Osteocyte (in vitro differentiated cells): ENCODE data around the gene PANK4. TPM values are rescaled to one million over a fixed set of nuclear protein-coding genes. Genes with fewer than 3 reads are reported as not detected.

ENCODE experiments used
- DNase-seq: peaks from one replicate; pipeline ENCODE4 v3.0.0; 2021; ENCODE audit warnings: mixed read lengths; ENCODE audit not compliant: unreplicated experiment; ENCODE audit errors: extremely low spot score
- H3K27ac Mint-ChIP-seq: one replicate; pipeline ENCODE4 v1.8.0; 2021; ENCODE audit warnings: mild to moderate bottlenecking, mixed read lengths; ENCODE audit not compliant: unreplicated experiment
- H3K27me3 Mint-ChIP-seq: one replicate; pipeline ENCODE4 v1.8.0; 2021; ENCODE audit warnings: mixed read lengths; ENCODE audit not compliant: unreplicated experiment
- H3K36me3 Mint-ChIP-seq: one replicate; pipeline ENCODE4 v1.8.0; 2021; ENCODE audit warnings: mixed read lengths; ENCODE audit not compliant: unreplicated experiment
- H3K4me1 Mint-ChIP-seq: one replicate; pipeline ENCODE4 v1.8.0; 2021; ENCODE audit warnings: mixed read lengths; ENCODE audit not compliant: unreplicated experiment
- H3K4me3 Mint-ChIP-seq: one replicate; pipeline ENCODE4 v1.8.0; 2021; ENCODE audit warnings: mild to moderate bottlenecking, moderate library complexity, mixed read lengths; ENCODE audit not compliant: unreplicated experiment
- H3K9me3 Mint-ChIP-seq: one replicate; pipeline ENCODE4 v1.8.0; 2021; ENCODE audit warnings: mixed read lengths; ENCODE audit not compliant: unreplicated experiment
- CTCF ChIP-seq: fragments of 200-600 bp; sonication (generic); IDR thresholded peaks from 2 replicates; pipeline ENCODE4 v1.5.0; 2021; ENCODE audit warnings: antibody characterized with exemption, mild to moderate bottlenecking, moderate library complexity
- total RNA-seq: library from RNA; stranded (reverse); gene quantifications from 2 replicates; pipeline ENCODE4 v1.2.1, GENCODE V29; 2021

The PANK4 gene
- total RNA-seq, 1 donor from 2014 or later, result 34.4 TPM

- no peak for TF ChIP-seq CTCF
- Mint-ChIP-seq H3K27me3 (no peaks in the 10 kb centered on the region), H3K4me3 (no peak overlapping the region), H3K27ac (no peak overlapping the region), H3K36me3 (peaks cover 19% of the 10 kb centered on the region), H3K9me3 (peaks cover 6% of the 10 kb centered on the region), H3K4me1 (peaks cover 4% of the 10 kb centered on the region)
- DNase-seq, result no peak
Observed at GRCh38 chr1:2486558-2486957, 39.8 kb downstream of the PANK4 start.

GRCh38 chr1:2486041-2486440, 40.4 kb downstream of the PANK4 start:
- Mint-ChIP-seq H3K9me3 (peaks cover 6% of the 10 kb centered on the region), H3K36me3 (peaks cover 19% of the 10 kb centered on the region), H3K4me3 (no peak overlapping the region), H3K27ac (no peak overlapping the region), H3K27me3 (no peaks in the 10 kb centered on the region), H3K4me1 (peaks cover 5% of the 10 kb centered on the region)
- no peak for DNase-seq
- no peak for TF ChIP-seq CTCF

GRCh38 chr1:2483970-2484369, 42.4 kb downstream of the PANK4 start:
- Mint-ChIP-seq H3K4me3 (no peak overlapping the region), H3K4me1 (peaks cover 5% of the 10 kb centered on the region)

GRCh38 chr1:2483026-2483425, 43.4 kb downstream of the PANK4 start:
- Mint-ChIP-seq H3K27ac (no peak overlapping the region), H3K27me3 (no peaks in the 10 kb centered on the region), H3K9me3 (no peaks in the 10 kb centered on the region), H3K36me3 (peaks cover 5% of the 10 kb centered on the region), H3K4me3 (no peak overlapping the region), H3K4me1 (peaks cover 5% of the 10 kb centered on the region)
- TF ChIP-seq CTCF, result no peak
- DNase-seq, result no peak

More at GRCh38 chr1:2483970-2484369, 42.4 kb downstream of the PANK4 start:
- Mint-ChIP-seq H3K27ac (no peak overlapping the region), H3K9me3 (peaks cover 5% of the 10 kb centered on the region), H3K36me3 (peaks cover 12% of the 10 kb centered on the region), H3K27me3 (no peaks in the 10 kb centered on the region)
- no peak for DNase-seq
- TF ChIP-seq CTCF, result no peak

- H3K9me3 Mint-ChIP-seq, result no peaks in the 10 kb centered on the region
- no peaks in the 10 kb centered on the region for H3K27me3 Mint-ChIP-seq
- peaks cover under 1% of the 10 kb centered on the region for H3K36me3 Mint-ChIP-seq
- no peak overlapping the region for H3K27ac Mint-ChIP-seq
- no peak for DNase-seq
- TF ChIP-seq CTCF, result no peak
- peaks cover 5% of the 10 kb centered on the region for H3K4me1 Mint-ChIP-seq
- H3K4me3 Mint-ChIP-seq, result no peak overlapping the region
Observed at GRCh38 chr1:2482588-2482987, 43.8 kb downstream of the PANK4 start.
